Measurements from ENCODE around the gene SLC2A9. TPM values are rescaled to one million over a fixed set of nuclear protein-coding genes. Genes with fewer than 3 reads are reported as not detected.

SLC2A9 gene
- total and polyA plus RNA-seq, 2 of the 13 experiments (the other 11 are each of a cell fraction or from before 2014, with no cell fraction given) = 36.2 to 42.3 TPM

DNA sequence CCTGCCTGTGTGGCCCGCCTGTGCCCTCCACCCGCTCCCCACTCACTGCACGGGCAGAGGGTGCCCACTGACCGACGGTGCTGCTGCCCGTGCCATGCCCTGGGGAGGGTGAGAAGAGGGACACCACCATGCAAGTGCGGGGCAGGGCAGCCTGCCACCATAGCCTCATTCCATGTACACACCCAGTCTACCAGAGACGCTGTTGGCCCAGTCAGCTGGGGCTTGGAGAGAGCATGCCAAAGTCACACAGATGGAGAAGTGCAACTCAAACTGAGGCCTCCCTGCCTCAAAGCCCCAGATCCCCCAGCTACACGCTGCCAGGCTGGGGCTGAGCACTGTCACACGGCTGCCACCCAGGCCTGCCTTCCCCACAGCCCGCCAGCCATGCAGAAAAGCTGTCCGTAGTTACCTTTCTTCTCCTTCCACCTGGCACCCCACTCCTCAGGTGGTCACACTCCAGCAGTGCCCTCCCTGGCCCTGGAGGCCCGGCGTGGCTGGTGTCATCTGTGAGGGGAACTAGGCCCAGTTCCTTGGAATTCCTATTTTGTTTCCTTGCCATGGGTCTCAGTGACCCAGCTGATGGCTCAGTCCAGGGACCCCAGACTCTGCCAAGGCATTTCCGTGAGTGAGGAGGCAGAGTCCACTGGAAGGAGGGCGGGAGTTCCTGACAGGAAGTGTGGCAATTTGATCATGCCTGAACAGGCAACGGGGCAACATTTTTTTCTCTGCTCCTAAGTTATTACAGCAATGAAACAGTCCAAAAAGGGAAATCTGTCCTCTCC, at the start of gene SLC2A9 (continued):
- TF ChIP-seq SOX13 (IDR thresholded peaks at IDR 0.05) = peak; percentile 15; the same call in 1 of the 2 replicates
- 0 out of 4 replicates have a peak, but pooled peaks of 1 of the 2 experiments have one; percentile 31 for TF ChIP-seq SOX13 (CRISPR knock-in tag; conservative IDR thresholded peaks at IDR 0.05 in 1 of 2, IDR thresholded peaks at IDR 0.05 in 1 of 2)
- no peak for TF ChIP-seq SP140L (CRISPR knock-in tag; IDR thresholded peaks at IDR 0.05; ENCODE audit: borderline replicate concordance)
- no peak for TF ChIP-seq ZBTB3 (CRISPR knock-in tag; IDR thresholded peaks at IDR 0.05; ENCODE audit: borderline replicate concordance, low read depth)
- TF ChIP-seq DMAP1 (CRISPR knock-in tag; IDR thresholded peaks at IDR 0.05) = 0 out of 2 replicates have a peak, but pooled peaks have one; percentile 22
- no peak for TF ChIP-seq ZNF205 (CRISPR knock-in tag; IDR thresholded peaks at IDR 0.05)
- no peak for TF ChIP-seq ZSCAN12 (CRISPR knock-in tag; IDR thresholded peaks at IDR 0.05)
- TF ChIP-seq, protein P1, sequence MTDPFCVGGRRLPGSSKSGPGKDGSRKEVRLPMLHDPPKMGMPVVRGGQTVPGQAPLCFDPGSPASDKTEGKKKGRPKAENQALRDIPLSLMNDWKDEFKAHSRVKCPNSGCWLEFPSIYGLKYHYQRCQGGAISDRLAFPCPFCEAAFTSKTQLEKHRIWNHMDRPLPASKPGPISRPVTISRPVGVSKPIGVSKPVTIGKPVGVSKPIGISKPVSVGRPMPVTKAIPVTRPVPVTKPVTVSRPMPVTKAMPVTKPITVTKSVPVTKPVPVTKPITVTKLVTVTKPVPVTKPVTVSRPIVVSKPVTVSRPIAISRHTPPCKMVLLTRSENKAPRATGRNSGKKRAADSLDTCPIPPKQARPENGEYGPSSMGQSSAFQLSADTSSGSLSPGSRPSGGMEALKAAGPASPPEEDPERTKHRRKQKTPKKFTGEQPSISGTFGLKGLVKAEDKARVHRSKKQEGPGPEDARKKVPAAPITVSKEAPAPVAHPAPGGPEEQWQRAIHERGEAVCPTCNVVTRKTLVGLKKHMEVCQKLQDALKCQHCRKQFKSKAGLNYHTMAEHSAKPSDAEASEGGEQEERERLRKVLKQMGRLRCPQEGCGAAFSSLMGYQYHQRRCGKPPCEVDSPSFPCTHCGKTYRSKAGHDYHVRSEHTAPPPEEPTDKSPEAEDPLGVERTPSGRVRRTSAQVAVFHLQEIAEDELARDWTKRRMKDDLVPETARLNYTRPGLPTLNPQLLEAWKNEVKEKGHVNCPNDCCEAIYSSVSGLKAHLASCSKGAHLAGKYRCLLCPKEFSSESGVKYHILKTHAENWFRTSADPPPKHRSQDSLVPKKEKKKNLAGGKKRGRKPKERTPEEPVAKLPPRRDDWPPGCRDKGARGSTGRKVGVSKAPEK (CRISPR knock-in tag; IDR thresholded peaks at IDR 0.05; ENCODE audit: borderline replicate concordance) = no peak
- TF ChIP-seq, protein P2, sequence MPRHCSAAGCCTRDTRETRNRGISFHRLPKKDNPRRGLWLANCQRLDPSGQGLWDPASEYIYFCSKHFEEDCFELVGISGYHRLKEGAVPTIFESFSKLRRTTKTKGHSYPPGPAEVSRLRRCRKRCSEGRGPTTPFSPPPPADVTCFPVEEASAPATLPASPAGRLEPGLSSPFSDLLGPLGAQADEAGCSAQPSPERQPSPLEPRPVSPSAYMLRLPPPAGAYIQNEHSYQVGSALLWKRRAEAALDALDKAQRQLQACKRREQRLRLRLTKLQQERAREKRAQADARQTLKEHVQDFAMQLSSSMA (CRISPR knock-in tag; IDR thresholded peaks at IDR 0.05) = peak; percentile 60
- TF ChIP-seq CBX2 (IDR thresholded peaks at IDR 0.05; ENCODE audit: low read depth, low read length) = no peak
- TF ChIP-seq CBX2 (CRISPR knock-in tag; IDR thresholded peaks at IDR 0.05; ENCODE audit: low read depth) = no peak
- TF ChIP-seq NFRKB (IDR thresholded peaks at IDR 0.05) = no peak
- TF ChIP-seq, protein P3, sequence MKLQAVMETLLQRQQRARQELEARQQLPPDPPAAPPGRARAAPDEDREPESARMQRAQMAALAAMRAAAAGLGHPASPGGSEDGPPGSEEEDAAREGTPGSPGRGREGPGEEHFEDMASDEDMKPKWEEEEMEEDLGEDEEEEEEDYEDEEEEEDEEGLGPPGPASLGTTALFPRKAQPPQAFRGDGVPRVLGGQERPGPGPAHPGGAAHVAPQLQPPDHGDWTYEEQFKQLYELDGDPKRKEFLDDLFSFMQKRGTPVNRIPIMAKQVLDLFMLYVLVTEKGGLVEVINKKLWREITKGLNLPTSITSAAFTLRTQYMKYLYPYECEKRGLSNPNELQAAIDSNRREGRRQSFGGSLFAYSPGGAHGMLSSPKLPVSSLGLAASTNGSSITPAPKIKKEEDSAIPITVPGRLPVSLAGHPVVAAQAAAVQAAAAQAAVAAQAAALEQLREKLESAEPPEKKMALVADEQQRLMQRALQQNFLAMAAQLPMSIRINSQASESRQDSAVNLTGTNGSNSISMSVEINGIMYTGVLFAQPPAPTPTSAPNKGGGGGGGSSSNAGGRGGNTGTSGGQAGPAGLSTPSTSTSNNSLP (IDR thresholded peaks at IDR 0.05; ENCODE audit: low read depth, low read length) = 0 out of 2 replicates have a peak, but pooled peaks have one; percentile 32
- TF ChIP-seq ZNF841 (CRISPR knock-in tag; IDR thresholded peaks at IDR 0.05; ENCODE audit: borderline replicate concordance) = no peak
- TF ChIP-seq ZNF549 (CRISPR knock-in tag; IDR thresholded peaks at IDR 0.05) = no peak
- no peak for TF ChIP-seq GATA4 (IDR thresholded peaks at IDR 0.05; ENCODE audit: borderline replicate concordance, low read depth)
- peak; percentile 57; the same call in 1 of the 2 replicates for TF ChIP-seq GFI1 (CRISPR knock-in tag; IDR thresholded peaks at IDR 0.05; ENCODE audit: borderline replicate concordance)
- TF ChIP-seq TAF15 (IDR thresholded peaks at IDR 0.05; ENCODE audit: low read depth, low read length, poor library complexity, severe bottlenecking) = no peak
- TF ChIP-seq HIVEP1 (CRISPR knock-in tag; IDR thresholded peaks at IDR 0.05) = peak; percentile 51; the same call in 1 of the 2 replicates
- TF ChIP-seq SETDB1 (CRISPR knock-in tag; IDR thresholded peaks at IDR 0.05; ENCODE audit: borderline replicate concordance) = no peak
- TF ChIP-seq ZFYVE20 (CRISPR knock-in tag; IDR thresholded peaks at IDR 0.05; ENCODE audit: borderline replicate concordance, low read depth) = no peak
- no peak; the same call in 1 of the 2 replicates for TF ChIP-seq ZNF709 (CRISPR knock-in tag; IDR thresholded peaks at IDR 0.05)
- TF ChIP-seq, protein P4, sequence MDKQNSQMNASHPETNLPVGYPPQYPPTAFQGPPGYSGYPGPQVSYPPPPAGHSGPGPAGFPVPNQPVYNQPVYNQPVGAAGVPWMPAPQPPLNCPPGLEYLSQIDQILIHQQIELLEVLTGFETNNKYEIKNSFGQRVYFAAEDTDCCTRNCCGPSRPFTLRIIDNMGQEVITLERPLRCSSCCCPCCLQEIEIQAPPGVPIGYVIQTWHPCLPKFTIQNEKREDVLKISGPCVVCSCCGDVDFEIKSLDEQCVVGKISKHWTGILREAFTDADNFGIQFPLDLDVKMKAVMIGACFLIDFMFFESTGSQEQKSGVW (CRISPR knock-in tag; IDR thresholded peaks at IDR 0.05; ENCODE audit: borderline replicate concordance) = no peak
- 0 out of 2 replicates have a peak, but pooled peaks have one; percentile 45 for TF ChIP-seq REL (CRISPR knock-in tag; conservative IDR thresholded peaks at IDR 0.05)
- no peak for TF ChIP-seq ZNF644 (CRISPR knock-in tag; IDR thresholded peaks at IDR 0.05; ENCODE audit: low read depth)

All from HepG2 (cell line).